SK-N-SH (cell line): ENCODE data around the gene SRD5A2. TPM values are rescaled to one million over a fixed set of nuclear protein-coding genes. Genes with fewer than 3 reads are reported as not detected.

Experiments
- CTCF ChIA-PET: fragments of 300-600, 350-600 bp; formaldehyde crosslinking; extraction: SDS; loops from one replicate; lab custom pipeline; 2021; lab: Yijun Ruan, JAX
- POLR2A ChIA-PET: fragments of 350-600 bp; sonication (Branson Sonifier 250); formaldehyde crosslinking; extraction: SDS; loops from one replicate; lab custom pipeline; 2020; ENCODE audit warnings: antibody characterized with exemption, inconsistent platforms; lab: Yijun Ruan, JAX
- DNase-seq: peaks from one replicate; pipeline ENCODE4 v3.0.0; 2012
- H2AFZ ChIP-seq: fragments of 200-600 bp; sonication (generic); 2 replicates; pipeline ENCODE4 v1.8.1; 2016; ENCODE audit warnings: antibody characterized with exemption, mild to moderate bottlenecking, low read depth
- H3F3A ChIP-seq: fragments of 200-600 bp; sonication (generic); replicated peaks from 2 replicates; pipeline ENCODE3; 2016; ENCODE audit warnings: antibody characterized with exemption, mild to moderate bottlenecking; ENCODE audit not compliant: insufficient read depth
- H3K27ac ChIP-seq, 2 experiments: fragments of 200-500 bp in 1 of 2; fragments of 200-600 bp in 1 of 2; sonication (Bioruptor generic) in 1 of 2; sonication (generic), shearing (Covaris generic) in 1 of 2; 2 replicates each; pipeline versions ENCODE4 v1.5.1 to v1.6.1; 2014 to 2016; ENCODE audit warnings: low read depth in 2 of 2, inconsistent platforms in 1 of 2, low read length in 1 of 2, mild to moderate bottlenecking in 1 of 2, mixed read lengths in 1 of 2
- H3K27me3 ChIP-seq: fragments of 200-600 bp; sonication (generic), shearing (Covaris generic); 2 replicates; pipeline ENCODE4 v1.6.1; 2016; ENCODE audit warnings: mixed run types; ENCODE audit not compliant: insufficient read depth
- H3K36me3 ChIP-seq, 2 experiments: fragments of 200-500 bp in 1 of 2; fragments of 200-600 bp in 1 of 2; sonication (Bioruptor generic) in 1 of 2; sonication (generic) in 1 of 2; replicated peaks in 1 of 2; 2 replicates each; pipeline versions ENCODE3 to v1.5.1; 2014 to 2016; ENCODE audit warnings: low read length in 1 of 2, mild to moderate bottlenecking in 1 of 2; ENCODE audit not compliant: insufficient read depth in 2 of 2, control insufficient read depth in 1 of 2
- H3K4me1 ChIP-seq, 2 experiments: fragments of 200-500 bp in 1 of 2; fragments of 200-600 bp in 1 of 2; sonication (Bioruptor generic) in 1 of 2; sonication (generic), shearing (Covaris generic) in 1 of 2; 2 replicates each; pipeline versions ENCODE4 v1.5.1 to v1.6.1; 2014 to 2016; ENCODE audit warnings: low read depth in 1 of 2, low read length in 1 of 2, mixed run types in 1 of 2; ENCODE audit not compliant: insufficient read depth in 2 of 2, control insufficient read depth in 1 of 2
- H3K4me2 ChIP-seq: fragments of 200-600 bp; sonication (generic), shearing (Covaris generic); 2 replicates; pipeline ENCODE4 v1.6.1; 2017; ENCODE audit warnings: mixed run types
- H3K4me3 ChIP-seq, 2 experiments: fragments of 200-500 bp in 1 of 2; fragments of 200-600 bp in 1 of 2; sonication (Bioruptor generic) in 1 of 2; sonication (generic), shearing (Covaris generic) in 1 of 2; 2 replicates each; pipeline versions ENCODE4 v1.5.1 to v1.8.1; 2014 to 2016; ENCODE audit warnings: low read depth in 2 of 2, inconsistent platforms in 1 of 2, low read length in 1 of 2, mild to moderate bottlenecking in 1 of 2, mixed read lengths in 1 of 2, moderate library complexity in 1 of 2
- H3K79me2 ChIP-seq: fragments of 200-600 bp; sonication (generic); 2 replicates; pipeline ENCODE4 v1.8.1; 2017; ENCODE audit warnings: mild to moderate bottlenecking; ENCODE audit not compliant: insufficient read depth
- H3K9ac ChIP-seq: fragments of 200-600 bp; sonication (generic); 2 replicates; pipeline ENCODE4 v1.6.1; 2017; ENCODE audit warnings: mixed run types
- H3K9me2 ChIP-seq: fragments of 200-600 bp; sonication (generic); 2 replicates; pipeline ENCODE4 v1.6.1; 2017; ENCODE audit warnings: mixed run types
- H3K9me3 ChIP-seq: fragments of 200-600 bp; sonication (generic); 2 replicates; pipeline ENCODE4 v1.6.1; 2017; ENCODE audit warnings: mixed run types, mild to moderate bottlenecking, moderate library complexity
- H4K20me1 ChIP-seq: fragments of 200-600 bp; sonication (generic); 2 replicates; pipeline ENCODE4 v1.6.1; 2017; ENCODE audit warnings: mild to moderate bottlenecking, mixed run types; ENCODE audit not compliant: insufficient read depth
- CHD2 ChIP-seq: fragments of 150-350 bp; IDR thresholded peaks from 2 replicates; pipeline ENCODE4 v1.6.1; 2018; ENCODE audit warnings: low read length; ENCODE audit not compliant: partially characterized antibody
- ELF1 ChIP-seq: IDR thresholded peaks from 2 replicates; pipeline ENCODE4 v1.4.0; 2012
- EP300 ChIP-seq, 2 experiments: IDR thresholded peaks; 2 replicates each; pipeline versions ENCODE4 v1.4.0 to v1.6.1; 2012; ENCODE audit warnings: borderline replicate concordance in 1 of 2, low read depth in 1 of 2, low read length in 1 of 2
- FOSL2 ChIP-seq: IDR thresholded peaks from 2 replicates; pipeline ENCODE4 v1.4.0; 2012; ENCODE audit warnings: low read depth, mild to moderate bottlenecking, moderate library complexity, borderline replicate concordance
- FOXJ3 ChIP-seq: sonication (generic); formaldehyde crosslinking; IDR thresholded peaks from 2 replicates; pipeline ENCODE4 v1.5.1; 2020; ENCODE audit warnings: mild to moderate bottlenecking, missing genetic modification reagents
- GATA2 ChIP-seq: sonication (generic); formaldehyde crosslinking; IDR thresholded peaks from 2 replicates; pipeline ENCODE4 v1.5.0; 2020; ENCODE audit warnings: mild to moderate bottlenecking, missing genetic modification reagents
- JUND ChIP-seq: IDR thresholded peaks from 2 replicates; pipeline ENCODE4 v1.4.0; 2012
- MAX ChIP-seq: IDR thresholded peaks from 2 replicates; pipeline ENCODE4 v1.4.0; 2012; ENCODE audit warnings: low read depth
- MEF2A ChIP-seq: IDR thresholded peaks from 2 replicates; pipeline ENCODE4 v1.4.0; 2012; ENCODE audit warnings: low read depth, borderline replicate concordance
- RAD21 ChIP-seq: IDR thresholded peaks from 2 replicates; pipeline ENCODE4 v1.6.1; 2012; ENCODE audit warnings: mild to moderate bottlenecking, low read length
- RCOR1 ChIP-seq: fragments of 150-350 bp; IDR thresholded peaks from 2 replicates; pipeline ENCODE4 v1.6.1; 2017; ENCODE audit warnings: antibody characterized with exemption, low read length
- RXRA ChIP-seq: IDR thresholded peaks from 2 replicates; pipeline ENCODE4 v1.4.0; 2012; ENCODE audit warnings: low read depth, mild to moderate bottlenecking, borderline replicate concordance
- SIN3A ChIP-seq: IDR thresholded peaks from 2 replicates; pipeline ENCODE4 v1.6.1; 2012; ENCODE audit warnings: low read depth, mild to moderate bottlenecking, low read length, moderate library complexity, borderline replicate concordance
- TCF12 ChIP-seq: IDR thresholded peaks from 2 replicates; pipeline ENCODE4 v1.4.0; 2012
- WGBS: methylation state at CpG from one replicate; pipeline ENCODE4 v1.1.6; 2017; ENCODE audit warnings: low lambda C conversion rate; 5-methylcytosine and 5-hydroxymethylcytosine counted together
- polyA plus RNA-seq, 3 experiments: library from polyadenylated mRNA; depleted of rRNA; stranded (reverse); fragments of >200 nt; gene quantifications; 2 replicates each; pipeline ENCODE4 v1.2.3, GENCODE V29; 2012
- TF ChIP-seq, protein P1 (sequence below): IDR thresholded peaks from 2 replicates; pipeline ENCODE4; 2012

The SRD5A2 gene
- polyA plus RNA-seq, 1 of the 3 experiments (the other 2 are of a cell fraction) = not detected

DNA sequence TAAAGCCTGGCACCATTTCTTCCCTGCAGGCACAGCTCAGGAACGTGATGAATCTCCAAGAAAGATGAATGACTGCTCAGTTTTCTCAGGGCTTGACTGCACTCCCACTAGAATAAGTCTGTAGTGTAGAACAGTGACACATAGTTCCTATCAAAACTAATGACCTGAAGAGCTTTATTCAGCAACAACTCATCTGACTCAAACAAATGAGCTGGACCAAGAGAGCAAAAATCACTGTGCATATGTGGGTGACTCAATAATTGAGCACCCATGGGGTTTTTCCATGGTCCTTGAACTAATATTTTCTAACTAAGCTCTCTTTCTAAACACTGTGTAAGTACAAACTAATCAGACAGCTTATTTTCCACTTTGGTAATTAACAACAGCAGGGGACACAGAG lies 105.0 kb downstream of the SRD5A2 start:
- Histone ChIP-seq H3F3A (peaks cover 19% of the 10 kb centered on the region), H3K9me2 (no peaks in the 10 kb centered on the region), H3K27ac (peak overlapping the region in 1 of 2 experiments; percentile 71; a peak in 2 of 4 replicates), H3K4me1 (peaks cover 0 to 6% of the 10 kb centered on the region in 2 experiments; a peak in 1 of 4 replicates), H3K9me3 (no peaks in the 10 kb centered on the region), H3K27me3 (no peaks in the 10 kb centered on the region), H3K9ac (peak overlapping the region; percentile 2; the same call in 1 of the 2 replicates), H2AFZ (peak overlapping the region; percentile 7; the same call in 1 of the 2 replicates), H3K4me3 (no peak overlapping the region), H3K79me2 (no peaks in the 10 kb centered on the region), H3K4me2 (peak overlapping the region; percentile 51; the same call in 1 of the 2 replicates), H4K20me1 (no peaks in the 10 kb centered on the region), H3K36me3 (no peaks in the 10 kb centered on the region)
- POLR2A ChIA-PET = no interaction called here
- WGBS = 0% methylated on average over 1 of the region's 1 CpG
- CTCF ChIA-PET = no interaction called here
- no peak for DNase-seq
- no peak for TF ChIP-seq MAX
- TF ChIP-seq FOSL2 = peak; percentile 56; the same call in 1 of the 2 replicates
- no peak for TF ChIP-seq SIN3A
- TF ChIP-seq, protein P1, sequence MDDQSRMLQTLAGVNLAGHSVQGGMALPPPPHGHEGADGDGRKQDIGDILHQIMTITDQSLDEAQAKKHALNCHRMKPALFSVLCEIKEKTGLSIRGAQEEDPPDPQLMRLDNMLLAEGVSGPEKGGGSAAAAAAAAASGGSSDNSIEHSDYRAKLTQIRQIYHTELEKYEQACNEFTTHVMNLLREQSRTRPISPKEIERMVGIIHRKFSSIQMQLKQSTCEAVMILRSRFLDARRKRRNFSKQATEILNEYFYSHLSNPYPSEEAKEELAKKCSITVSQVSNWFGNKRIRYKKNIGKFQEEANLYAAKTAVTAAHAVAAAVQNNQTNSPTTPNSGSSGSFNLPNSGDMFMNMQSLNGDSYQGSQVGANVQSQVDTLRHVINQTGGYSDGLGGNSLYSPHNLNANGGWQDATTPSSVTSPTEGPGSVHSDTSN = peak; percentile 81
- TF ChIP-seq JUND = peak; percentile 32; the same call in 1 of the 2 replicates
- TF ChIP-seq EP300 (IDR thresholded peaks at IDR 0.05; ENCODE audit: borderline replicate concordance in 1 of 2, low read depth in 1 of 2, low read length in 1 of 2) = peak in 1 of 2 experiments; percentile 46; a peak in 1 of 4 replicates
- peak; percentile 57 for TF ChIP-seq TCF12

DNA sequence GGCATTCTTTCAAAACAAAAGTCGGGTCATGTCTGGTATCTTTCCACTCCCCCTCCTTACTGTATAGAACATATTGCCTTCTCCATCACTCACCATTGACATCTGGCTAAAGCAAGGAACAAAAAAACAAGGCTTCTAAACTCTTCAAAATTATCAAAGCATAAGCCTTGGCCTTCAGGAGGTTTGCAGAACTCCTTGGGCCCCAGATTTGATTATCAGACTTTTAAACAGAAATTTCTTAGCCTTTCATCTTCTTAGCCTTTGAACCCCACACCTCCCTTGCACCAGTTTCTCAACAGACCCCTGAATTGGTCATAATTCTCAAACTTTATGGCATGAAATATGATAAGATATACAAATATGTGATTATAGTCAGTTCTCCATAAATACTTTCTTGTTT lies 106.4 kb downstream of the SRD5A2 start:
- no peaks in the 10 kb centered on the region for H4K20me1 ChIP-seq
- H3K79me2 ChIP-seq = no peaks in the 10 kb centered on the region
- no peaks in the 10 kb centered on the region for H3K9me3 ChIP-seq
- POLR2A ChIA-PET = no interaction called here
- H3K4me3 ChIP-seq = no peak overlapping the region
- H3K9ac ChIP-seq = no peak overlapping the region
- DNase-seq = no peak
- H3K4me2 ChIP-seq = no peak overlapping the region
- H3K36me3 ChIP-seq = no peaks in the 10 kb centered on the region
- peaks cover 0 to 6% of the 10 kb centered on the region in 2 experiments; a peak in 1 of 4 replicates for H3K4me1 ChIP-seq
- CTCF ChIA-PET = interaction anchor here (1.3 kb wide), 1 partner anchor 9 kb away, joined by 4 read pairs; no protein-coding TSS in a partner anchor
- no peak for TF ChIP-seq RCOR1
- TF ChIP-seq MEF2A = no peak
- TF ChIP-seq EP300 (IDR thresholded peaks at IDR 0.05; ENCODE audit: borderline replicate concordance in 1 of 2, low read depth in 1 of 2, low read length in 1 of 2) = no peak
- no peak for TF ChIP-seq RXRA
- TF ChIP-seq GATA2 (CRISPR knock-in tag) = no peak
- no peak for TF ChIP-seq ELF1
- TF ChIP-seq RAD21 = no peak
- no peak for TF ChIP-seq CHD2
- no peak for TF ChIP-seq FOXJ3
- TF ChIP-seq JUND = no peak
- H2AFZ ChIP-seq = no peak overlapping the region
- no peaks in the 10 kb centered on the region for H3K9me2 ChIP-seq
- no peak overlapping the region for H3K27ac ChIP-seq
- H3F3A ChIP-seq = peaks cover 19% of the 10 kb centered on the region
- WGBS = 9% methylated on average over 1 of the region's 1 CpG
- no peaks in the 10 kb centered on the region for H3K27me3 ChIP-seq

Other genes with a start within 250 kb of the SRD5A2 start
- 0.33 and 0.50 TPM in 2 replicates for gene XDH, start 166.2 kb downstream of the SRD5A2 start, polyA plus RNA-seq (2012; rRNA removed)